ENCODE data around the gene EML4. TPM values are rescaled to one million over a fixed set of nuclear protein-coding genes. Genes with fewer than 3 reads are reported as not detected.

The EML4 gene
- total and polyA plus RNA-seq, 2 of the 13 experiments (the other 11 are each of a cell fraction or from before 2014, with no cell fraction given) = 243 to 476 TPM

GRCh38 chr2:42132191-42132965 is 36.8 kb upstream of the EML4 start (continued):
- TF ChIP-seq NFYB (CRISPR knock-in tag; IDR thresholded peaks at IDR 0.05) (peak; percentile 13; the same call in 1 of the 2 replicates), ZNF484 (CRISPR knock-in tag; IDR thresholded peaks at IDR 0.05; ENCODE audit: borderline replicate concordance, low read depth) (no peak), CHD4 (IDR thresholded peaks at IDR 0.05; ENCODE audit: borderline replicate concordance, low read length) (0 out of 2 replicates have a peak, but pooled peaks have one; percentile 20), ZFYVE20 (CRISPR knock-in tag; IDR thresholded peaks at IDR 0.05; ENCODE audit: borderline replicate concordance, low read depth) (no peak), ASH2L (IDR thresholded peaks at IDR 0.05; ENCODE audit: insufficient read length, low read depth, low read length) (no peak), NFAT5 (CRISPR knock-in tag; IDR thresholded peaks at IDR 0.05) (no peak), SETDB1 (CRISPR knock-in tag; IDR thresholded peaks at IDR 0.05; ENCODE audit: borderline replicate concordance) (0 out of 2 replicates have a peak, but pooled peaks have one; percentile 47), JARID2 (CRISPR knock-in tag; IDR thresholded peaks at IDR 0.05; ENCODE audit: insufficient replicate concordance) (no peak)
- TF ChIP-seq, protein P1, sequence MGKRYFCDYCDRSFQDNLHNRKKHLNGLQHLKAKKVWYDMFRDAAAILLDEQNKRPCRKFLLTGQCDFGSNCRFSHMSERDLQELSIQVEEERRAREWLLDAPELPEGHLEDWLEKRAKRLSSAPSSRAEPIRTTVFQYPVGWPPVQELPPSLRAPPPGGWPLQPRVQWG (CRISPR knock-in tag; IDR thresholded peaks at IDR 0.05; ENCODE audit: borderline replicate concordance, low read depth) = peak; percentile 35; the same call in 1 of the 2 replicates

Measured in HepG2 (cell line).